C4-2B (cell line): ENCODE measurements around the gene PHRF1.

Experiments
- CTCF ChIP-seq: fragments of 450-650 bp; conservative IDR thresholded peaks from 2 replicates; pipeline ENCODE4 v1.5.1; 2017; ENCODE audit warnings: mild to moderate bottlenecking
- ZFX ChIP-seq: fragments of 450-650 bp; IDR thresholded peaks from 2 replicates; pipeline ENCODE4 v1.6.1; 2017

- no peak for TF ChIP-seq CTCF
- TF ChIP-seq ZFX, result no peak
Measured at GRCh38 chr11:628056-628455, 51.8 kb downstream of the PHRF1 start.
